DND-41 (cell line): Measurements from ENCODE around the gene MAPRE2.

Experiments used
- CTCF ChIP-seq: IDR thresholded peaks from 2 replicates; pipeline ENCODE4 v1.5.1; 2012; ENCODE audit warnings: borderline replicate concordance, low read length, moderate library complexity, mild to moderate bottlenecking; ENCODE audit not compliant: poor library complexity, severe bottlenecking; ENCODE audit errors: extremely low read depth
- EZH2 ChIP-seq: IDR thresholded peaks from 3 replicates; pipeline ENCODE4 v1.6.1; 2012; ENCODE audit warnings: borderline replicate concordance, low read depth, mild to moderate bottlenecking, moderate library complexity, low read length, inconsistent platforms; ENCODE audit not compliant: severe bottlenecking

GRCh38 chr18:35054401-35054800, 13.2 kb downstream of the MAPRE2 start:
- TF ChIP-seq CTCF (no peak), EZH2 (no peak)
